Activated CD4-positive, alpha-beta T cell treated with anti-CD3 and anti-CD28 coated beads for 4 hours (primary cell): ENCODE measurements around the gene TRIM10.
"Not testable (repeated sequence)": the region's sequence is repeated elsewhere in the genome, so short reads cannot be mapped to it uniquely, and the experiment has no call there.

Experiments
- DNase-seq, 2 donors: peaks; one replicate each; pipeline ENCODE4 v3.0.0-alpha.2; 2020

TRIM10 gene

DNA sequence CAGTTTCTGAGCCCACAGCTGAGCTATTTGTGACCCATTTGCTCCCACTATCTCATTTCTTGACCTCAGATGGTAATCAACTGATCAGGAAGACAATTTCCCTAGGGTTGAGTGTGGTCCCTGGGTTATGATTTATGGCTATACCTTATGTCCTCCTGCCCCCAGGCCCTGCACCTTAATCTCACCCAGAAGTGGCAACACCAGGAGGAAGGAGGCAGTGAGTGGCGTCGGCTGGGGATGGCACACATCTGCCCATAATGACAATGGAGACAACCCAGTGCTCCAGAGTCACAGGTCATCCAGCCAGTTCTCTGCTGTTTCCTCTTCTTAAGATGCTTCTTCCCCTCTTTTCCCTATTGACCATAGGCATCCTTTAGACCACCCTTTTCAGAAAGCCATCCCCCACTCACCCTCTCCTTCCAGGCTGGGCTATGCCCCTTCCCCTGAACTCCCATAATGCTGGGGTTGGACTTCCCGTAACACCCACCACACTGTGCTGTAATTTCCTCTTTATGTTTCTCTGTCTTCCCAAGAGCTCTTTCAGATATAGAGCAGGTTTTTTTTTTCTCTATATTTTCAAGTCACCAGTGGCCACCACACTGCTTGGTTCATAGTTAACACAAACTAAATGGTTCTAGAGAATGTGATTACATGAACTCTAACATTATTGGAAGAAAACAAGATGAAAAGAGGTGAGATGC is 8.0 kb downstream of the TRIM10 start:
- no peak for DNase-seq

DNA sequence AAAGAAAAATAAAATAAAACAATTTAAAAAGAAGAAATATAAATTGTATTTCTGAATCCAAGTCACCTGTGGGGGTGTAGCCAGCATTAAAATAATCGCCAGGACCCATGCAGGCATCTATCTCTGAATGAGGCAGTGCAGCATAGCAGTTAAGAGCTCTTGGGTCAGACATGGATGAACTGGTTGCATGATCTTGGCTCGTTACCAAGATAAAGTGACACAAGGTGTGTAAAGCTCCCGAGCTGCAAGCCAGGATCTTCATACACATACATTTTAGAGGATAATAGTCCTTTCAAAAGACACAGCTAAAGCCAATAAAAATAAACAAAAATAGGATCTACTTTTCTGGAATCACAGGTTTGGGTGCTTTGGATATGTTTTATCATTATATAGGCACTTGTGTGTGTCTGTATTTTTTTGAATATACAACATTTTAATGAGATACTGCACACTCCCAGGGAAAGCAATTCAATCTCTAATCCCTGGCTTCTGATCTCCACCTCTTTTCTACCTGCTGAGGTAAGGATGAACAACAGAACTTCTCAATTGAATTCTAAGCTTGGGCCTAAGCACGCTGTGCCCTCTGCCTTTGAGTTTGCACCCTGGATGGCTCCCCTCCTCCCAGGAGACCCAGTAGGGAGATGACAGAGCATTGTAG is 8.9 kb downstream of the TRIM10 start:
- no peak for DNase-seq

DNA sequence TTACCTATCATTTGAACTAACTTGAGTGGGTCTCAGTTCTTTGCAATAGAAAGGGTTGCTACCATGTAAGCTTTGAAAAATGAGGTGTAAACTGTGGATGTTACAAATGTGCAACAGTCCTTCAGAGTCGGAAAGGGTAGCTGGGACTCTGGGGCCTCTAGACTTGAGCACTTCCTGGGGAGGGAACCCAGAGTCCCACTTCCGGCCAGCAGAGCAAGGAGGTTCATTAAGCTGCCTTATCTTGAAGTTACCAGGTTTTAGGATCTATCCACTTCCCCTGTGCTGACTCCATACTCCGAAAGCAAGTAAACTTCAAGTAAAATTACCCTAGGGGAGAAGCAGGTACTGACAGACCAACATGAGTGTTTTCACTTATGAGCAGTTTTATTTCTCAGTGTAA is 9.4 kb downstream of the TRIM10 start:
- DNase-seq, result no peak

DNA sequence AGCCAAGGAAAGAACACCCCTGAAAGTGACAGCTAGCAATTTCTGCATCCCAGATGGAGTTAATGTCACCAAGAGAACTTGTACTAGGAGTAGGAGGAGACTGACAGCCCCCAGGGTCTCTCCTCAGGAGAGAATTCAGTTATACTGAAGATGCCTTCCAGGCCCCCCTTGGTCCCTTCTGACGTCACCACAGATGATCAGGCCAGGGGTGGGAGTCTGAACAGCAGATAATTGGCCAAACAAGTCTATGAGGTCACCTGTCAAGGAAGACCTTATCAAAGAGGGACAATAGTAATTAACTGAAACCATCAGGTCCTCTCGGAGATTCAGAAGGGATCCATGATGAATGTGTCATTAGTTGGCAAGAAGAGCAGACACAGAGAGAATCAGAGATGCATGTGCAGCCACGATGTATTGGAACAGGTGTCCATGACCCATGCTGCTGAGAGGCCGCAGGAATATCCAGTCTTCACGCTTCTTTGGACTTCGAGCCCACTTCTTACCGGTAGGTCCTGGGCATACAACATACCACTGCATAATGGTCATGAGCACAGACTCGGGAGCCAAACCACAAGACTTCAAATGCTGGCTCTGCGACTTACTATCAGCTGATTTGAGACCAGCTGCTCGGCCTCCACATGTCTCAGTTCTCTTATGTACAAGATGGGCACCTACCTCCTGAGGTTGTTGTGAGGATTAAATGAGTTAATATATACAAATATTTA is 10.2 kb downstream of the TRIM10 start:
- DNase-seq, result no peak

DNA sequence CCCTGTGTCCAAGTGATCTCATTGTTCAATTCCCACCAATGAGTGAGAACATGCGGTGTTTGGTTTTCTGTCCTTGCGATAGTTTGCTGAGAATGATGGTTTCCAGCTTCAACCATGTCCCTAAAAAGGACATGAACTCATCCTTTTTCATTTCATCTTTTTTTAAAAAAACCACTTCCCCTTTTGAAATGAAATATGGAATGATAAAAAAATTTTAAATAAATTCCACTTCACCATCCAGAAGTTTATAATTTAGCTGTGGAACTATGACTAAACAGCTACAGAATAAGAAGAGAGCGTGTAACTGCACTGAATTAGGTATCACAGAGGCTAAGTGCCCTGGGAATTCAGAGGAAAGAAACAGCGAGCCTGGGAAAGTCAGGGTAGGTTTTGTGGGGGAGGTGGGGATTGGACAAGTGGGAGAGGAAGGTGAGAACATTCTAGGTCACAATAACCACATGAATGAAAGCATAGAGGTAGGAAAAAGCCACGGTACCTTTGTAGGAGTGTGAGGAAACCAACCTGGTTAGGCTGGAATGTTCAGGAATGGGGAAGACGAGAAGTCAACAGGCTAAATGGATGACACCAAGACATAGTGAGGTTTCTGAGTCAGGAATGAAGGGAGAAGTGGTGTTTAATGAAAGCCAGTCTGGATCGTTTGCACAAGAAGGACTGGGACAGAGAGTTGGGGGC is 11.0 kb downstream of the TRIM10 start:
- DNase-seq, result no peak

DNA sequence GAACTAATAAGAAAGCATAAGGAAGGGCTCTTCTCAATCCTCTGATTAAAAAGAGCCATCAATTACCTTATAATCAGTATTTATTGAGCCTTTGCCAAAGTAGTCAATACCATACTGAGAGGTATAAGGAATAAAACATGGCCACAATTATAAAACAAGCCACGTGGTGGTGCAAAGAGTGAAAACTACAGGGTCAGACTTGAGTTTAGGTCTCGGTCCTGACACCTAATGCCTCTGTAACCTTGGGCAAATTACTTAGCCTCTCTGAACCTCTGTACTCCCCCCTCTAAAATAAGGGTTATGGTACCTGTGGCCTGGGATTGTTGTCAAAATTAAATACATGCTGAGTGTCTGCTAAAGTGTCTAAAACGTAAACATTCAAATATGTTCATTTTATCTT is 11.8 kb downstream of the TRIM10 start:
- no peak for DNase-seq

DNA sequence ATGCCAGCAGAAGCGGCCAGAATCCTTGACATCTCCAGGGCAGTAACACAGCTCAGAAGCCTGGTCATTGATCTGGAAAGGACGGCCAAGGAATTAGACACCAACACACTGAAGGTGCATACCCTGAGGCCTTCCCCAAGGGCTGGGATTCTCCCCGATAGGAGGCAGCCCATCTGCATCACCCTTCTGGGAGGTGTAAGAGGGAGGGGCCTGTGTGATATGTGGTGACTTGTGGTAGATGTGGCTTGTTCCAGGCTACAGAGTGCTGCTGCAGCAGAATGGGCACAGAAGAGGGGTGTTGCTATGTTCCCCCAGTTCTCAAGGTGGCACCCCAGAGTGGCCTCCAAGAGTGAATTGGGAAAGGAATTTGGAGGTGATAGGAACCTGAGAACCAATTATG is 13.9 kb downstream of the TRIM10 start:
- no peak for DNase-seq

DNA sequence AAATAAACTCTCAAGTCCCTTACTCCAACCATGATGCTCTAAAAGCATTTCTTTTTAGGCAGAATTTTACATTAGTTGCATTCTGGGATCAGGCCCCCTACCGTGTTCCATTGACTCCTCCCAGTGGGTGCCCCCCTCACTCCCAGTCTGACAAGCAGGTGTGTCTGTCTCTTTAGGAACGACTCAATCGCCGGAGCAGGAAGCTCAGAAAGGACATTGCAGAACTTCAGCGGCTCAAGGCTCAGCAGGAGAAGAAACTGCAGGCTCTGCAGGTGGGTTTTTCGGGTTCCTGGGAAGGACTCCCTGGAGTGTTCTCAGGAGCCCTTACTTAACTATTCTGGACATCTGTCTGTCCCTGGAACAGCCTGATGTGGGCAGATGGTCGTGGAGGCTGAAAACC is 15.2 kb downstream of the TRIM10 start:
- no peak for DNase-seq

DNA sequence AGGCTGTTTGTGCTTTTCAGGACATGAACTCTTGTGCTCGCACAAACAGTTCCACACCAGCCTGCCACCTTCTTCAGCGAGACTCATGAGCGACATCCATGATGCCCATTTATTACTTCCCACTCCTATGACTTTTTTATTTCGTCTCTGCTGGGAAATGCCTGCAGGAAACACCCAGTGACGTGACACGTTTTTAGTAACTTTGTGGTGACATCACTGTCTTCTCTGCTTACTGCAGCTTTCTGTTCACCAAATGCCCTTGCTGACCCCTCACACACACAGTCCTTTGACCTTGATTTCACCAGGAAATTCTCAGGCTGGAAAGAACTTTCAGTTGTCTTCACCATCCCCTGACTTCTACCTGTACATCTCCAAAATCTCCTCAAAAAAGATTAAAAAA is 16.2 kb downstream of the TRIM10 start:
- DNase-seq, result no peak

DNA sequence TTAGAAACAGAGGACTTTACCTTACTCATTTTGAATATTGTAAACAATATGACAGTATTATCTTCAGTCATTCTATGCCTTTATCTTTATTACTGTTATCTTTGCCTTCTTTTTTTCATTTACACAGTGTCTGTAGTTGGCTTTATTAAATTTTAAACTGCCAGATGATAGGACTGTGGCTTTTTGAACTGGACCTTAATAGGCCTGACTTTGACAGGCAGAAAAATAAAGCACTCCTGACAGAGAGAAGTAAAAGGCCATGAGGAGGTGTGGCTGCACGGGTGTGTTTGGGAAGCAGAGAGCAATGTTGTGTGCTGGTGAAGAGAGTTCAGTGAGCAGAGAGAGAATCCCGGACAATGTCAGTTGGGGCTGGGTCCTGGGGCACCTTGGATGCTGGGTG is 17.2 kb downstream of the TRIM10 start:
- DNase-seq, result no peak

DNA sequence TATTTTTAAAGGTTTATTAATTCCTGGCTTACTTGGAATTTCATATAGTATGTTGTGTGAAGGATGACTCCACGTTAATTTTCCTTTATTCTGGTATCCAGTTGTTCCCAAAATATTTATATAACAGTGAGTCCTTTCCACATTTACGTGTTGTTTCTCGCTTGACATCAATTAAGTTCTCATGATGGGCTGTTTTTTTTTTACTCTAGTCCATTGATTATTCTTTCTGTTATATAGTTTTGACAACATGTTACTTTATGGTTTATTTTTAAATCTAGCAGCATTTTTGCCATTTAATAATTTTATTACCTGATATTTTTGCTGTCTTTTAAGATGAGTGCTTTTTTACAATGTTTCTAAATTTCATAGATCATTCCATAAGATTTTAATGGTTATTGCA is 18.3 kb downstream of the TRIM10 start:
- DNase-seq, result no peak

DNA sequence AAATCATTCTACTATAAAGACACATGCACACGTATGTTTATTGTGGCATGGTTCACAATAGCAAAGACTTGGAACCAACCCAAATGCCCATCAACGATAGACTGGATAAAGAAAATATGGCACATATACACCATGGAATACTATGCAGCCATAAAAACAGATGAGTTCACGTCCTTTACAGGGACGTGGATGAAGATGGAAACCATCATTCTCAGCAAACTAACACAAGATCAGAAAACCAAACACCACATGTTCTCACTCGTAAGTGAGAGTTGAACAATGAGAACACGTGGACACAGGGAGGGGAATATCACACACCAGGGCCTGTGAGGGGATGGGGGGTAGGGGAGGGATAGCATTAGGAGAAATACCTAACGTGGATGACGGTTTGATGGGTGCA is 20.8 kb downstream of the TRIM10 start:
- DNase-seq, result not testable (repeated sequence)

DNA sequence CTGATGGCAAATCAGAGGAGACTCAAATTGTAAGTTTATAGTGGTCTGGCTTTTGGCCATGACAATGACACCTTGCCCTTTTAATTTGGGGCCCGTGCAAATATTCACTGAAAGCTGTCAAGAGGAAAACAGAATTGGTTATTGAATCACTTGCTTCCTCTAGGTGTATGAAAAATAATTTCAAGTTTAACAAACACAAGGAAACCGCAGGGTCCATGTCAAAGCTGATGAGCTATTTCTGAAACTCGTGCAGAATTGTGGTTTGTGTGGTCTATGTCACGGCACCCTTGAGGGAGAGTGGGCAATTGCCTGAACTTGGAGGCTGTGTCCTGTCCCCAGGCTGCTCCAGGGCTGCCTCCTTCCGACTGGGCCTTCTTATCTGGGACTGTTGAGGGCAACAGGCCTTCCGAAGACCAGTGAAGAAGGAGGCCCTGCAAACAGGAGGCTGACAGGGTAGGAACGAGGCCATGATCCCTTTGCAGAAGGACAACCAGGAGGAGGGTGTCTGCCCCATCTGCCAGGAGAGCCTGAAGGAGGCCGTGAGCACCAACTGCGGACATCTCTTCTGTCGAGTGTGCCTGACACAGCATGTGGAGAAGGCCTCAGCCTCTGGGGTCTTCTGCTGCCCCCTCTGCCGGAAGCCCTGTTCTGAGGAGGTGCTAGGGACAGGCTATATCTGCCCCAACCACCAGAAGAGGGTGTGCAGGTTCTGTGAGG is 24.3 kb downstream of the TRIM10 start:
- no peak for DNase-seq

DNA sequence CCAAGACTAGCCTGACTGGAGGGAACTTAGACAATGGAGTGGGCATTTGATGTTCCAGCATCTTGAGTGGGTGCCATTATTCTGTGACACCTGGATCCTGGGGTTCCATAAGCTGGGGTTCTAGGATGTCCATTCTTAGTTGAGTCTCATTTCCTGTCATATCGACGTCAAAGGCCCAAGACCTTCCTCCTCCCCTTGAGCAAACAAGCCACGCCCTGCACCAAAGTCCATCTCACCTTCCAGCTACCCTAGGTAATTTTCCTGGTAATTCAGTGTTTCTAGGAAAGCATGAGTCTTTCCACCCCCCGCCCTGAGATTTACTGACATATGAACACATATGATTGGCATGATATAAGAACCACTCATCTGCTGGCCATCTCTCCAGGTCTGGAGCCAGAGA is 25.3 kb downstream of the TRIM10 start, which contains the start of gene TRIM40:
TSS of gene TRIM40 (plus strand) at position 384 of the 400 bp plus-strand sequence. CDS start 897 bp downstream, outside the sequence.
- DNase-seq, result no peak

DNA sequence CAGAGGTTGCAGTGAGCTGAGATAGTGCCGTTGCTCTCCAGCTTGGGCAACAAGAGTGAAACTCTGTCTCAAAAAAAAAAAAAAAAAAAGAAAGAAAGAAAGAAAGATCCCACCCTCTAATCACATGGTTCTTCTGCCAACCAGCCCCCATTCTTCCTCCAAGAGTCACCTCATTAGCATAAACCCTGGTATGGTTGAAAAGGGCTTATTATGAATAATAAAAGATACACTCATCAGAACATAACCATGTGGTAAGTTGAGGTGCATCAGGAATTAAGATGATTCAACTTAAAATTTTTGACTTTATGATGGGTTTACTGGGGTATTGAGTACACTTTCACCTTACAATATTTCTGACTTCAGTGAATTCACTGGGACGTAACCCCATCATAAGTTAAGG is 25.9 kb downstream of the TRIM10 start:
- no peak for DNase-seq

DNA sequence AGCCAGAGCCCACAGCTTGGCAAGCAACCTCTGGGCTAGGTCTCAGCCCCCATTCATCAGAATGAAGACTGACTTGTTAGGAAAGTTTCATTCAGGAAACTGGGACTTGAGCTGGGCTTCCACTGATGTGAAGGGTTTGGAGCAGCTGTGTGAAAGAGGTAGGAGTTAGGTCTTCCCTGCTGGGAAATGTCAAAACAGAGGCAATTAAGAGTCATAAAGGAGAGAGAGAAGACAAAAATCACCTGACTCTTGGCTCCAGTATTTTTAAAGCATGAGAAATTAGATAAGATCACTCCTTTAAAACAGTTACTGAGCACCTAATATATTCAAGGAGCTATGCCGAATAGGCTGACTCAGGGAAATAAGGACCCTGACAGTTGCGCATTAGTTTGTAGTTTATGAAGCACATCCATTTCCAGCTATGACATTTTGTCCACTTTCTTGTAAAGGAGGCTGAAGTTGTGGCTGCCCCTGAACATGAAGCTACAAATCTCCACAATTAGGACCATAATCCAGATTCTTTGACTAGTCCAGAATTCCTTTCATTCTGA is 29.0 kb downstream of the TRIM10 start:
- DNase-seq, result no peak

DNA sequence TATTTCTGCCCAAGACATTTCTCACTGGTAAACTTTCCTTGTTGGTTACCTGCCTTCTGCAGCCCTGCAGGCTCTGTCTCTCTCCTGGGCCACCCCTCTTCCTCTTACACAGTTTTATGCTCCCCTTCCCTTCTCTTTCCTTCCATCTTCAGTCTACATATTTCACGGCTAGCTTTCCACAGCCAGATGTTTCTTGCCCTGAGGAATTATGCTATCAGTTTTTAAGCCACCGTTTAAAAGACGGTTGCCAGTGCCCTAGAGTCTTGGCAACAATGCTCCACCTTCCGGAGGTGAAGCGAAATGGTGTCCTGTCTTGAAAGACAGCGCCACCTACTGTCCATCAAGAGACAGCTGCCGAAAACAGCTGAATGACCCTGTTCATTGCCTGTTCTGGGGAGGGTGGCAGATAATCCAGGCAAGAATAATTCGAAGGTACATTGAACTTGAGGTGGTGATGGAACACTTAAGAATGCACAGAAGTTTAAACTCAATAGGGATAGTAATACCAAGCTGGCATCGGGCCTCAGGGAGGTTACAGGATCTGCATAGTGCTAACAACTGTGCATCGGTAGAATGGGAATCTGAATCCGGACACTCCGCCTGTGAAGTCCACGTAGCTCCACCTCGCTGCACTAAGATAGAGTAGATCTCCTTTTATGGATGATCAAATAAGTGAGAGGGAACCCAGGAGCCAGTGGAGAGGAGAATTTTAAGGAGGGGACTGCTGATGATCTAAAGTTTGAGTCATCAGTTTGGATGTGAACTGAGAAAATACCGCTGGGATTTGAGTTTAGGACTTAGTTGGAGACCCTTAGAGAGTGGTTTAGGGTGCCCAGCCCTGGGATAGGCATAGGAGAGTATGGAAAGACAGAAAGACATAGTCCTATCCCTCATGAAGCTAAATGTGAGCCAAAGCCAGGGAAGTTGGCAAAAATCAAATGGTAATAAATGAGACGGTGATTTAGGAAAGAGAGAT is 29.8 kb downstream of the TRIM10 start:
- peak; percentile 71 for DNase-seq

DNA sequence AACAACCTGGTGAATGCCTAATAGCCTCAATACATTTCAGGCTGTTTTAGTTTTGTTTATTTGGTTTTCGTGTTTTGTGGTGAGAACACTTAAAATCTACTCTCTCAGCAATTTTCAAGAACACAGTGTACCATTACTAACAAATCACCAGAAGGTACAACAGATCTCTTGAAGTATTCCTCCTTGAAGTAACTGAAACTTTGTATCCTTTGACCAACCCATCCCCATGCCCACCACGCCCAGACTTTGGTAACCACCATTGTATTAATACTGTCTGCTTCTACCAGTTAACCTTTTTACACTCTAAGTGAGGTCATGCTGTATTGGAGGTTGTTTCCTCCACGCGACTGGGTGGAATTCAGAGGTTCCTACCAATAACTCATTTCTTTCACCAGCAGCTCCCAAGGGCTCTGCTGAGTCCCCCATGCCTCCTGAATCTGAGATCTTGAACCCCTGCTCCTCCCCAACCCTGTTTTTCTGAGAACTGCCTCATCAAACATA is 30.8 kb downstream of the TRIM10 start:
- no peak for DNase-seq

DNA sequence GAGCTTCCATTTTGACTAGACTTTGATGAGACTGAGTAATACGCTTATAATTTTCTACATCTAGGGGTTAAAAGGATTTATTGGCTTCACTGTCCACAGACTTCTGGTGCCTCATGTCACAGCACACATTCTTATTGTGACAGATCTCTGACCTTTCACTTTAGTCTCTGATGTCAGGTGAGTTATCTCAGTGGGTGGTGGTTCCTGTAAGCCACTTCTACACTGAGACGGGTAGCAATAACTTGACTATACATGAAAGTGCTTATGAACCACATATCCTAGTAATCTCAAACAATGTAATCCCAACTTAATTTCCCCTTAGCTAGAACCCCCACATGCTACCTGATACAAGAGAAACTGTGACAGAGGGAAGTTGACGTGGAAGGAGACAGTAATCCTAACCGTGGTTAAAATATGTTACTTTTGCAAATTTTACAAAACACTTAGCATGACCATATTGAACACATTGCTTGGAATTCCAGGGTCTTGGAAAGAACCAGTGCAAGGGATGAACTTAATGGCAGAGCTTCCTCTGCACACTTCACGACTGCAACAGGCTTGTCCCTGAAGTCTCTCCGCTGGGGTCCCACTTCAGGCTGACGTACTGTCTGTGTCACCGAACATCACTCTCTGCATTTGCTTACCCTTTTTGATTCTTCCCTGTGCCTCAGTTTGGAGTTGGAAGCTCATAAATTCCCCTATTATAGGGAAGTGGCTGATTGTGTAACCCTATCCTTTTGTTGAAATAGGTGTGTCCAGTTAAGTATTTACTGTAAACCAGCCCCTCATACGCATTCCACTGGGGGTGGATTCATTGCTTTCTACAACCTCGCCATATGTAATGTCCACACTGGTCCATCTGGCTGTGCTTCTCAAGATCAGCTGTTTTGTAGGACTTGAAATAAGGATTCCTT is 31.5 kb downstream of the TRIM10 start:
- DNase-seq, result no peak
